DMS114 treated with DMSO at 0.1 percent for 48 hours (cell line): Measurements from ENCODE around the gene CPXM1.

Source experiments
- DNase-seq: peaks from one replicate; lab custom pipeline; 2025; ENCODE audit not compliant: unreplicated experiment; lab: John Stamatoyannopoulos, UW

The CPXM1 gene

GRCh38 chr20:2804041-2804828 lies 3.8 kb upstream of the CPXM1 start:
- no peak for DNase-seq

- DNase-seq: no peak
Measured at GRCh38 chr20:2801286-2801728, 880 bp upstream of the CPXM1 start.

- no peak for DNase-seq
Measured at GRCh38 chr20:2799688-2800520, 523 bp downstream of the CPXM1 start.

GRCh38 chr20:2799271-2799670 lies 1.2 kb downstream of the CPXM1 start:
- no peak for DNase-seq

DNA sequence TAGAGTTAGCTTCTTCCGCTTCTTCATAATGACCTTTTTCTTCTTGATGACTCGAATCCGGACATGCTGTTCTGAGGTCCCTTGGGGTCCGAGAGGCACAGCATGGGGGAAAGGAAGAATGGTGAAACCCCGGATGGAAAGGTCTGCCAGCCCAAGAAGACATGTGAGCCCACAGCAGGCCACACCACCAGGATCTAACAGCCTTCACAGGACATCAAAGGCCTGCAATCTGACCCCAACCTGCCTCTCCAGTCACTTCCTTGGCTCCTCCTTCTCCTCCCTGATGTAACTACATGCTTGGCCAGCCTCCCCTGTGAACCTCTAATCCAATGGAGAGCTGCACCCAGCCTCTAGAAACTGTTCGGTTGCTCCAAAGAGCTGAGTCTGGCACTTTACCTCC lies 1.6 kb downstream of the CPXM1 start:
- DNase-seq: no peak

DNA sequence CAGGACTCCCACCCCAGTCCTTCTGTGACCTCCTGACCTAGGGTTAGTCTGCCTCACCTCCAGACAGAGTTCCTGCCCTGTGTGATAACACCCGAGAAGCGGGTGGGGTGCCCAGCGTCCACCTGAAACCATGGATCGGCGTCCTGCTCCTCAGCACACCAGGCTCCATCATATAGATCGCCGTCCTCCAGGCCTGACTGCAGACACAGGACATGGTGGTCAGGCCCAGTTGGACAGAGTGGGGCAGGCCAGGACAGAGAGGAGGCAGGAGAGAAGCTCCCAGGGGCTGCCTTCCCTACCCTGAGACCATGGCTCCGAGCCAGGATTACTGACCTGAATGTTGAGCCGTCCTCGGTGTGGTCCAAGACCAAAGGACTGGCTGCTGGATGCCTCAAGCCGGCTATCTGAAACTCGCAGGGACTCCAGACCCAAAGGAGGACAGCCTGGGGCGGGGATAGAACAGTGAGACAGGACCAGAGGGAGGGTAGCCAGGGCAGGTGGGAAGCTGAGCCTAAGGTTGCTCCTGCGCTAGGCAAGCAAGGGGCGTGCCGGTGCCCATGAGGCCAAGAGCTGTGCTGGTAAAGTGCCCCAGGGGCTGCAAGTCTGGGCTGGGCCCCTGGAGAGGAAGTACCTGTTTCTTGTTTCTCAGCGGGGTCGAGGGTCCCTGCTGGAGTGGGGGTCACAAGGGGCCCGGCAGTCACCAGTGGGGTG lies 2.2 kb downstream of the CPXM1 start:
- no peak for DNase-seq

DNA sequence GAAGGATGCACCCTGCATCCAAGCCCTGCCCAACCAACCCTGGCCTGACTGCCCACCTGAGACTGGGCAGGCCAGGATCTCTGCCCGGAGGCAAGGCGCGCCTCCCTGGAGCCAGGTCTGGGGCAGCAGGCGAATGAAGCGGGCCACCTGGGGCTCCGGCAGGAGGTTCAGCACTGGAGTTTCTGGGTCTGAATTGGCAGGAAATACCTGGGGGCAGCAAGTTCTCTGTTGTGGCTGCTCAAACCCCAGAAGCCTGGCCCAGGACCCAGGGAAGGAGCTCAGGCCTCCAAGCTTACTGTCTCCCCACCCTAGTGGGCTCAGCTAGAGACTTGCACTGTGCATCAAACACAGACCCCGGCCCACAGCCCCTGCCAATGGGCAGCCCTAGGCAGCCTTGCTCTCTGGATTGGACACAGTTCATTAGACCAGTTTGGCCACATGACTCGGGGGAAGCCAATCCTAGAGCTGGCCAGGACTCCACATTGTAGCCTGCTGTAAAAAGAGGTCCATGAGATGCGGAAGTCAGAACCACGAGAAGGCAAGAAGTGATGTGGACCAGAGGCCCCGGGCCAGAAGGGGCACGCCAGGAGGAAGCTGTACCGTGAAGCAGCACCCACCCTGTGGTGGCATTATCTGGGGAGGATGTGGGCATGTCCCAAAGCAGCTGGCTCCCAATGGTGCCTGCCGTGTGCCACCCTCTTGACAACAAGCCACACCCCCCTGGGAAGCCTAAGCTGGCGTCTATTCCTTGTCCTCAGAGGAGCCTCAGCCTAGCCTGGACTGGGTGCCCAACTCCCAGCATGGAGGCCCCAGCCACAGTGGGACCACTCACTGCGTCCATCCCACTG lies 3.1 kb downstream of the CPXM1 start:
- no peak for DNase-seq

DNA sequence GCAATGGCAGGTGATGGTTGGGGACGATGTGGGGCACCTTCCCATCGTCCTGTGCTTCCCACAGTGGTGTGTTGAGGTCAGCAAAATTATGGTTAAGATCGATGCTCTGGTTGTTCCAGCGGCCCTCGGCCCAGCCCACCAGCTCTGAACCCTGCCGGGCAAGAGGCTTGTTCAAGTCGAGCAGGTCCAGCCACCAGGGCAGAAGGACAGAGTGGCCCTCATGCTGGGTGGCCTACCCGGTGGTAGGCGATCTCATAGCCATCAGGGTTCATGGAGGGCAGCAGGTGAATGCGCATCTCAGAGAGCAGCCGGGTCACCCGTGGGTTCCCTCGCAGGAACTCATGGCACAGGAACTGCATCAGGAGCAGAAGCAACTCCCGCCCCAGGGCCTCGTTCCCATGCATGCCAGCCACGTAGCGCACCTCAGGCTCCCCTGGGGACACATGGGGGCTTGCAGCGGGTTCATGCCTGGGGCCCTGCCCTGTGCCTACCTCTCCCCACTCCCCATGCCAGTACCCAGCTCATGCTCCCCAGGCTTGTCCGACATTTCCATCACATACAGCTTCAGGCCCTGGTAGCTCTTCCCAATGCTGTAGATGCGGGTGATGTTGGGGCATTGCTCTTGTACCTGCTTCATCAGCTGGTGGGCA lies 4.3 kb downstream of the CPXM1 start:
- no peak for DNase-seq

DNA sequence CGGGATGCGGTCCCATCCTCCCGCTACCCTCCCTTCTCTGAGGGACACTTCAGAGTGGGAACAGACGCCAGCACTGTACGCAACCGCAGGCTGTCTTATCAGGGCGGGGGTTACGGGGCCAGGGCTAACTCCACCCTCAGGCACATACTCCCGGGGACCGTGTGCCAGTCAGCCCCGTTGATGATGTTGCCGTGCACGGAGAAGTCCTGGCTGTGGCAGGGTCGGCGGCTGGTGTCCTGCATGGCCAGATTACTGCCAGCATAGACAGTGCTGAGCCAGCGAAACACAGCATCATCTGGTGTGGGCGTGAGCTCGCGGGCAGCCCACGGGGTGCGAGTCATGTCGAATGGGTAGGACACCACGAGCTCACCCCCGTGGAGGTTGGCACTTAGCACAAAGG lies 5.0 kb downstream of the CPXM1 start:
- no peak for DNase-seq

GRCh38 chr20:2794866-2795447 lies 5.5 kb downstream of the CPXM1 start:
- no peak for DNase-seq

DNA sequence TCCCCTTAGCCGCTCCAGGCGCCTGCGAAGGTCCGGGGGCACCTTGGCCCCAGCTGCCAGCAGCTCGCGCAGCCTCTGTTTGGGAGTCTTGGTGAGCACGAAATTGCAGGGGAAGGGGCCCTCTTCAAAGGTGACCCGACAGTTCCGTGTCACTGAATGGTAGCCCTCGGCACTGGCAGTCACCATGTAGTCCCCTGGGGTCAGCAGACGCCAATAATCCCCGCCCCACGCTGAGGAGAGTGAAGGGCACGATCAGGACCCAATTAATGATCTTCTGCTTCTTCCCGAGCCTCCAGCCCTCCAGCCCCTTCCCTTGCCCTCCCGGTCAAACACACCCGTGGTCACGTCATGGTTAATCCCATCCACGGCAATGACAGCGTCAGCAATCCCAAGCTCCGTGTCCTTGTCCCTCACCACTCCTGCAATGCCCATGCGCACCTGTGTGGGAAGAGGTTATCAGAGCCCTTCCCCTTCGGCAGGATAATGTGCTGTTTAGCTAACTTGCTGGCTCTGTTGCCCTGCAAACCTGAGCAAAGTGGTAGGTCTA lies 6.2 kb downstream of the CPXM1 start:
- no peak for DNase-seq

GRCh38 chr20:2793471-2793870 lies 7.0 kb downstream of the CPXM1 start:
- DNase-seq: no peak

GRCh38 chr20:2783908-2784566 lies 16.4 kb downstream of the CPXM1 start:
- no peak for DNase-seq

DNA sequence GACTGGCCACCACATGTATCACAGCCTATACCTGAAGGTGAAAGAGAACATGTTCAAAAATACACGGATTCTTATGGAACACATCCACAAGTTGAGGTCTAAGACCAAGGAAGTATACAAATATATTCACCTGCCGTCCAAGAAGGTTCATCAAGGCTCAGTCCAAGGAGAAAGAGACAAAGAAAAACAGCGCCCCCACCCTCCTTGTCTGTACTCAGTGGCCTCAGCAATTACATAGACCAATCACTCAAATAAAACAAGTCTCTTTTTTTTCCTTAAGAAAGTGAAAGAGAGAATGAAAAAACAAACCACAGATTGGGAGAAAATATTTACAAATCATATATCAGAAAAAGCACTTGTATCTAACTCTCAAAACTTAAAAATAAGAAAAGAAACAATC lies 19.5 kb downstream of the CPXM1 start:
- DNase-seq: no peak

DNA sequence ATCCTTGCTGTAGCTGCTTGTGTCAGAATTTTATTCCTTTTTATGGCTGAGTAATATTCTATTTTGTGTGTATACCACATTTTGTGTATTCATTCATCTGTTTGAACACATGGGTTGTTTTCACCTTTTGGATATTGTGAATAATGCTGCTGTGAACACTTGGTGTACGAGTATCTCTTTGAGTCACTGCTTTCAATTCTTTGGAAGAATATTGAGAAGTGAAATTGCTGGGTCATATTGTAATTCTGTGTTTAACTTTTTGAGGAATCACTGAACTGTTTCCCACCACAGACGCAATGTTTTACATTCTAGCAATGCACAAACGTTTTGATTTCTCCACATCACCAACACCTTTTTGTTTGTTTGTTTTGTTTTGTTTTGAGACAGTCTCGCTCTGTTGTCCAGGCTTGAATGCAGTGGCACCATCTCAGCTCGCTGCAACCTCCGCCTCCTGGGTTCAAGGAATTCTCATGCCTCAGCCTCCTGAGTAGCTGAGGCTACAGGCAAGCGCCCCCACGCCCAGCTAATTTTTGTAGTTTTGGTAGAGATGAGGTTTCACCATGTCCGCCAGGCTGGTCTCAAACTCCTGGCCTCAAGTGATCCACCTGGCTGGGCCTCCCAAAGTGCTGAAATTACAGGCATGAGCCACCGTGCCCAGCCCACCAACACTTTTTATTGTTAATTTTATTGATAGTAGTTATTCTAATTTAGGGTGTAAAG lies 21.7 kb downstream of the CPXM1 start:
- no peak for DNase-seq

DNA sequence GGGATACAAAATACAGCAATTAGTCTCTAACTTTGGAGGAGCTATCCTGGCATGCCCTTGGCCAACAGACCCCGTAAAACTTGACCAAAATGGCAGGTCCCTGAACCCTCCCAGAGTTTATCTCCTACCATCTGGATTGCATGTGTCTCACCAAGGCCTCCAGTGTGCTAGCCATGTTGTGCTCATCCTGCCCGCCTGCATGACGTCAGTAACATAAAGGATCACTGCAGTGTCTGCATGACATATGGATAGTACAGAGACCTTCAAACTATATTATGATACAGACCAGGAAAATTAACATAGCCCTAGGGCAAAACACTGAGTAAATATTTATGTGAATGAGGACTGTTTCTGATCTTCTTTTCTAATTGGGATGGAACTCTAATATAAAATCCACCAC lies 25.3 kb downstream of the CPXM1 start:
- DNase-seq: no peak

DNA sequence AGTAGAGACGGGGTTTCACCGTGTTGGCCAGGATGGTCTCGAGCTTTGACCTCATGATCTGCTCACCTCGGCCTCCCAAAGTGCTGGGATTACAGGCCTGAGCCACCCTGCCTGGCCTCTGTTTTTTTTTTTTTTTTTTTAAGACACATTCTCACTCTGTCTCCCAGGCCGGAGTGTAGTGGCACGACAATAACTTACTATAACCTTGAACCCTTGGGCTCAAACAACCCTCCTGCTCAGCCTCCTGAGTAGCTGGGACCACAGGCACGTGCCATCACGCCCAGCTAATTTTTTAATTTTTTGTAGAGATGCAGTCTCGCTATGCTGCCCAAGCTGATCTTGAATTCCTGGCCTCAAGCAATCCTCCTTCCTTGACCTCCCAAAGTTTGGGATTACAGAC lies 26.6 kb downstream of the CPXM1 start:
- DNase-seq: no peak

- DNase-seq: no peak
Measured at GRCh38 chr20:2771631-2772080, 28.8 kb downstream of the CPXM1 start.
